Suprapubic skin (tissue), 3 donors: ENCODE measurements around the gene APPBP2.
"Not testable (repeated sequence)": the region's sequence is repeated elsewhere in the genome, so short reads cannot be mapped to it uniquely, and the experiment has no call there.

Experiments used
- POLR2AphosphoS5 ChIP-seq, 3 donors: sonication (generic); formaldehyde crosslinking; IDR thresholded peaks; one replicate each; pipeline ENCODE4 v1.6.1; 2017; ENCODE audit warnings: antibody characterized with exemption in 3 of 3
- TF ChIP-seq, protein P1 (sequence below), 2 donors: fragments of 200-600 bp in 1 of 2; fragments of 450-650 bp in 1 of 2; sonication (generic) in 1 of 2; IDR thresholded peaks; one replicate each; pipeline ENCODE4 v1.5.1; 2016 to 2019; ENCODE audit warnings: antibody characterized with exemption in 2 of 2, mild to moderate bottlenecking in 1 of 2, moderate library complexity in 1 of 2

DNA sequence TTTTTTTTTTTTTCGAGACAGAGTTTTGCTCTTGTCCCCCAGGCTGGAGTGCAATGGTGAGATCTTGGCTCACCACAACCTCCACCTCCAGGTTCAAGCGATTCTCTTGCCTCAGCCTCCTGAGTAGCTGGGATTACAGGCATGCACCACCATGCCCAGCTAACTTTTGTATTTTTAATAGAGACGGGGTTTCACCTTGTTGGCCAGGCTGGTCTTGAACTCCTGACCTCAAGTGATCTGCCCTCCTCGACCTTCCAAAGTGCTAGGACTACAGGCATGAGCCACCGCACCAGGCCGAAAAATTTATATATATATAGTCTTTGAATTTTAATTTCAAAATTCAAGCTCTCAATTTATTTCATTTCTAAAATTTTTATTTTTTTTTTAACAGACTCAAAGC, 97.6 kb downstream of the APPBP2 start:
- TF ChIP-seq, protein P1, sequence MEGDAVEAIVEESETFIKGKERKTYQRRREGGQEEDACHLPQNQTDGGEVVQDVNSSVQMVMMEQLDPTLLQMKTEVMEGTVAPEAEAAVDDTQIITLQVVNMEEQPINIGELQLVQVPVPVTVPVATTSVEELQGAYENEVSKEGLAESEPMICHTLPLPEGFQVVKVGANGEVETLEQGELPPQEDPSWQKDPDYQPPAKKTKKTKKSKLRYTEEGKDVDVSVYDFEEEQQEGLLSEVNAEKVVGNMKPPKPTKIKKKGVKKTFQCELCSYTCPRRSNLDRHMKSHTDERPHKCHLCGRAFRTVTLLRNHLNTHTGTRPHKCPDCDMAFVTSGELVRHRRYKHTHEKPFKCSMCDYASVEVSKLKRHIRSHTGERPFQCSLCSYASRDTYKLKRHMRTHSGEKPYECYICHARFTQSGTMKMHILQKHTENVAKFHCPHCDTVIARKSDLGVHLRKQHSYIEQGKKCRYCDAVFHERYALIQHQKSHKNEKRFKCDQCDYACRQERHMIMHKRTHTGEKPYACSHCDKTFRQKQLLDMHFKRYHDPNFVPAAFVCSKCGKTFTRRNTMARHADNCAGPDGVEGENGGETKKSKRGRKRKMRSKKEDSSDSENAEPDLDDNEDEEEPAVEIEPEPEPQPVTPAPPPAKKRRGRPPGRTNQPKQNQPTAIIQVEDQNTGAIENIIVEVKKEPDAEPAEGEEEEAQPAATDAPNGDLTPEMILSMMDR (IDR thresholded peaks at IDR 0.05) = not testable (repeated sequence)
- TF ChIP-seq POLR2AphosphoS5 (IDR thresholded peaks at IDR 0.05) = not testable (repeated sequence)
